HG03354 (cell line): ENCODE results near the gene CEP83.
A peak's percentile ranks its signal among the peaks of the same experiment; 100 is the strongest.
"Not testable (repeated sequence)": the region's sequence is repeated elsewhere in the genome, so short reads cannot be mapped to it uniquely, and the experiment has no call there.

Experiments
- ATAC-seq: cut with Tn5 transposase; IDR thresholded peaks from one replicate; pipeline ENCODE4 v1.9.1; 2021; ENCODE audit warnings: mild to moderate bottlenecking; ENCODE audit not compliant: unreplicated experiment, poor library complexity, severe bottlenecking

CEP83 gene

DNA sequence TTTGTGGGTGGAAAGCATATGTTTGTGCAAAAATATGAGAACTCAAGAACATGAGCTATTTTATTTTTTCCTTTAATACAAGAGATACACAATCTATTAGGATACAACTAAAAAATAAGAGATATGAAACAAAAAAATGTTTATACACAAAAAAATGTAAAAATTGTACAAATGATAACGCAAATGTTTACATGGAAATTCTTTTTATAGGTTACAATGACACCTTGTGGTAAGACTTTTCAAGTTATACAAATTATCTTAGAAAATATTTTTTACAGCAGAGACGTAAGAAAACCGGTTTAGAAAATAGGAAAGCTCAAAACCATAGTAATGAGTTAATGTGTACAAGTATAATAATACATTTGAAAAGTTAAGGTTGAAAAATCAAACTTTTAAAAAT lies 25.5 kb downstream of the CEP83 start:
- no peak for ATAC-seq

GRCh38 chr12:94433744-94434143 lies 25.9 kb downstream of the CEP83 start:
- ATAC-seq, result no peak

DNA sequence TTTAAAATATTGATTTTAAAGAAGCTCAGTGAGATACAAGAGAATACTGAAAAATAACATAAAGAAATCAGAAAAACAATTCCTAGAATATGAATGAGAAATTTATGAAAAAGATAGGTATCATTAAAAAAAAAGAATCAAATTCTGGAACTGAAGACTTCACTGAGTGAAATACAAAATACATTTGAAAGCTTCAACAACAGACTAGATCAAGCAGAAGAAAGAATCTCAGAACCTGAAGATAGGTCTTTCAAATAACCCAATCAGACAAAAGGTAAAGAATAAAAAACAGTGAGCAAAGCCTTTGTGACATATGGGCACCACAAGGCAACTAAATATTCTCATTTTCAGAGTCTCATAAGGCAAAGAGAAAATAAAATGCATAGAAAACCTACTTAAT lies 29.4 kb downstream of the CEP83 start:
- no peak for ATAC-seq

DNA sequence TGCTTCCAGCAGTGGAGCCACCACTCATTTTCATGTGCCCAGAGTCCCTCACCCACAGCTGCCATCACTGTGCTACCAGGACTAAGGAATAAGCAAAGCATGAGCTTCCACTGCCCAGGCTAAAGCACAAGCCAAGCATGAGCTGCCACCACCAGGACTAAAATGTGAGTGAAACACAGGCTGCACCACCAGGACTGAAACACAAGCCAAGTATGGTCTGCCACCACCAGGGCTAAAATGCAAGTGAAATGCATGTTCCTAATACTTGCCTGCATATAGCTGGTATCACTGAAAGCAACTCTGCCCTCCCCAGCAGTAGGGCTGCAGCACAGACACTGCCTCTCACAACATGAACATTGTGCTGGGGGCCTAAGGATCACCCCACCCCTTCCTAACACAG lies 30.0 kb downstream of the CEP83 start:
- no peak for ATAC-seq

- ATAC-seq, result no peak
These were observed 30.5 kb downstream of the CEP83 start for GRCh38 chr12:94429191-94429590.

DNA sequence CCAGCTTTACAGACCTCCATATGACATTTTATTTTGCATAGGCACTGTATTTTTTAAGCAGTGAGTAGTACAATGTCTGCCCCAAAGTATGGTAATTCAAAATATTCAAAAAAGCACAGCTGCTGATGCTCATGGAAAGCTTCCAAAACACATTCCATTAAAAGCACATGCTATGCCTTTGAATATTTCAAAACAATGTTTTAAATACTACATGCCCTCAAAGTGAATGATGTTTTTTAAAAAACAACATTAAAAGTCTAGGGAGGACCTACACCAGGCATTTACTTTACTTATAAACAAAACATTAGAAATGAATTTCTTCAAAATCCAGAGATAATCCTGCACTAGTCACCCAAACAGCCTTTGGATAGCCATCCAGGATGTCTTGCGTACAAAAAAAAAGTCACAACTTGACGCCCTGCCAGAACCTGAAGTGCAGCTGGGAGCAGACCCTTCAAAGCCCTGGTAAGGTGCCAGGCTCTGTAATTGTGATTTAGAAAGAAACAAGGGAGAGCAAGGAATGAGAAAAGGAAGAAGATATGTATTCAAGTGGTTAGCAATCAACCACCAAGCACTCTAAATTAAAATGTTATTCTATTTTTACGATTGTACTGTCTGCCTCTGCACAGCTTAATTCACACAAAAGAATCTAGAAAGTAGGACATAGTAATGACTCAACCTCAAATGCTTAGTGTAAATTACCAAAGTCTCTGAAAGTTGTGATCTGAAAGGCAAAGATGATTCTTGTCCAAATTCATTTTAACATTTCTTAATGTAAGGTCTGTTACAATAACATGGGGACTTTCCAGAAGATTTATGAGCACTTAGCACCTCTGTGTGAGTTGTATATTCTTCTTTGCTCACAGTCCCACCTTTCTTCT lies 31.9 kb downstream of the CEP83 start:
- ATAC-seq, result no peak

GRCh38 chr12:94426049-94426448 lies 33.6 kb downstream of the CEP83 start:
- ATAC-seq, result no peak

GRCh38 chr12:94424830-94425229 lies 34.8 kb downstream of the CEP83 start:
- not testable (repeated sequence) for ATAC-seq

GRCh38 chr12:94421868-94422740 lies 37.6 kb downstream of the CEP83 start:
- ATAC-seq, result no peak

DNA sequence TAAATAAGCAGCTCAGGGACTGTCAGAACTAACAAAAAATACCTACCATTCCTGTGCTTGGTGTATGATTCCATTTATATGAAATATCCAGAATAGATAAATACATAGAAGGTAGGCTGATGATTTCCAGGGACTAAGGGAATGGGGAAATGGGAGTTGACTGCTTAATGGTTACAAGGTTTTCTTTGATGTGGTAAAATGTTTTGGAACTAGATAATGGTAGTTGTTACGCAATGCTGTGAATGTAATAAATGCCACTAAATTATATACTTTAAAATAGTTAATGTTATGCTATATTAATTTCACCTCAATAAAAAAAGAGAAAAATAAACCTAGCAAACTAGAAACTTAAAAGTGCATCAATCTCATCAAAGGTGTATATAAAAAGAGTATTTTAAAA lies 41.1 kb downstream of the CEP83 start:
- no peak for ATAC-seq

DNA sequence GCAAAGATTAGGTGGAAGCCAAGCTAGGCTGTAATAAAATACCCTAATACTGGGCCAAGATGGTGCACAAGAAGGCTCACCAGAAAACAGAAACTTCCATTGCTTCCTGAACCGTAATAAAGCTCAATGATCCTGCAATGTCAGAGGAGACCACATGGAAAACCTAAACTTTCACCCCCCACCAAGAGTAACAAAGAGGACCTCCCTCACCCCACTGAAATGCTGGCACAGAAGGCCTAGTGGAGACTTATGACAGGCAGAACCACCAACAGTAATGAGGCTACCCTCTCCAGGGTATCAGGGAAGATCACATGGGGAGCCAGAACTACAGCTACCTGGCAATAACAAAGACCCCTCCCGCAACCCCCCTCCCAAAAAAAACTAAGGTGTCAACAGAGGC lies 43.1 kb downstream of the CEP83 start:
- no peak for ATAC-seq

DNA sequence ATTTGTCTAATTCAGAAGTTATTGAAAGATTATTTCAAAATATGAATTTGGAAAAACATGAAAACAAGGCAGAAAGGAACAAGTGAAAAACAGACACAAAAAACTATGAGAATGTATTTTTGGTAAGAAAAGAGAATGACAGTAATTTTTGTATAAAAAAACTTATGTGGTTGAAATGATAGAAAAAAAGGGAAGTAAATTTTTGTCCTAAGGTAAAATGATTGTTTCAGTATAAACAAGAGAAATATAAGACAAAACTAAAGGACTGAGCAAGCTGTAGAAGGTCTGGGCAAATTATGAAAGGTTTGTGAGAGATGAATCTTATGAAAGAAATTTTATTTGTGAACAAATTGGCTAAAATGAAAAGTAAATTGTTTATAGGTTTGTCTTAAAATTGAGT lies 44.6 kb downstream of the CEP83 start:
- ATAC-seq, result no peak

DNA sequence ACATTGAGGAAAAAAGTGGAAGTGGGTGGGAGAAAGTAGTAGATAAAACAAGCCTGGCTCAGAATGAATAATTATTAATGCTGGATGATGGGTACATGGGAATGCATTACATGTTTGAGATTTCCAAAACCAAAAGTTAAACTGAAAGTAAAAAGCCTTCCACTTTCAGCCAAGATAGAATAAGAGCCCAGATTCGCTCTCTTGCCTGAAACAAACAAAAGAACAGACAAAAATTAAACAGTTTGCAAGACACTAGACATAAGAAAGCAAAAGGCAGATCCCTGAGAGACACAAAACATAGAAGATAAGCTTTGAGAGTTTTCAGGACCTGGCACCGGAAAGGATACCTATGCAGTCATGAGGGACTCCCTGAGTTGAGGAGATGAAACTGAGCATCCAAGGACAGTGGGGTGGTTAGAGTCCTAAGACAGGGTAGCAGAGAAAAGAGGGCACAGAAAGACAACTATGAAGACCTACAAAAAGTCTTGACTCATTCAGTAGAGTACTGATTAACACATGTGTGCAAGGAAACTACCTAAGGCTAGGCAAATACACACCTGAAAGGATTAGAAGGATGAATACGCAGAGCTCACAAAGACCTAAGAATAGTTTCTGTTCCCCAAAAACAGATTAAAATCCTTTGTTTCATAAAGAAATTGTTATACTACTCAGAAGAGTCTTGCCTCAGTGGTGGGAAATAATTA lies 54.1 kb downstream of the CEP83 start:
- peak; percentile 94 for ATAC-seq

- ATAC-seq, result no peak
These were observed 54.8 kb downstream of the CEP83 start for GRCh38 chr12:94404854-94405253.

GRCh38 chr12:94401326-94401725 lies 58.3 kb downstream of the CEP83 start:
- no peak for ATAC-seq

DNA sequence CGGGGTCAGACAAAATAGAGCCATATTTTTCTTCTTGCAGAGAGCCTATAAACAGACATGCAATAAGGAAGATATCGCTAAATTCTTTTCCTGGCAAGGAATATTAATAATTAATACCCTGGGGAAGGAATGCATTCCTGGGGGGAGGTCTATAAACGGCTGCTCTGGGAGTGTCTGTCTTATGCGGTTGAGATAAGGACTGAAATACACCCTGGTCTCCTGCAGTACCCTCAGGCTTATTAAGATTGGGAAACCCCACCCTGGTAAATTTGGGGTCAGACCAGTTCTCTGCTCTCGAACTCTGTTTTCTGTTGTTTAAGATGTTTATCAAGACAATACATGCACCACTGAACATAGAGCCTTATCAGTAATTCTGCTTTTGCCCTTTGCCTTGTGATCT lies 61.0 kb downstream of the CEP83 start:
- ATAC-seq, result not testable (repeated sequence)

GRCh38 chr12:94397401-94397800 lies 62.3 kb downstream of the CEP83 start:
- ATAC-seq, result no peak

GRCh38 chr12:94396014-94396413 lies 63.7 kb downstream of the CEP83 start:
- ATAC-seq, result not testable (repeated sequence)

DNA sequence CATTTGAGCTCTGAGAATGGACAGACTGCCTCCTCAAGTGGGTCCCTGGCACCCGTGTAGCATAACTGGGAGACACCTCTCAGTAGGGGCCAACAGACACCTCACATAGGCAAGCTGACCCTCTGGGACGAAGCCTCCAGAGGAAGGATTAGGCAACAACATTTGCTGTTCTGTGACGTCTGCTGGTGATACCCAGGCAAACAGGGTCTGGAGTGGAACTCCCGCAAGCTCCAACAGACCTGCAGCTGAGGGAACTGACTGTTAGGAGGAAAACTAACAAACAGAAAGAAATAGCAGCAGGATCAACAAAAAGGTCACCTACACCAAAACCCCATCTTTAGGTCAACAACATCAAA lies 69.6 kb downstream of the CEP83 start:
- ATAC-seq, result no peak

DNA sequence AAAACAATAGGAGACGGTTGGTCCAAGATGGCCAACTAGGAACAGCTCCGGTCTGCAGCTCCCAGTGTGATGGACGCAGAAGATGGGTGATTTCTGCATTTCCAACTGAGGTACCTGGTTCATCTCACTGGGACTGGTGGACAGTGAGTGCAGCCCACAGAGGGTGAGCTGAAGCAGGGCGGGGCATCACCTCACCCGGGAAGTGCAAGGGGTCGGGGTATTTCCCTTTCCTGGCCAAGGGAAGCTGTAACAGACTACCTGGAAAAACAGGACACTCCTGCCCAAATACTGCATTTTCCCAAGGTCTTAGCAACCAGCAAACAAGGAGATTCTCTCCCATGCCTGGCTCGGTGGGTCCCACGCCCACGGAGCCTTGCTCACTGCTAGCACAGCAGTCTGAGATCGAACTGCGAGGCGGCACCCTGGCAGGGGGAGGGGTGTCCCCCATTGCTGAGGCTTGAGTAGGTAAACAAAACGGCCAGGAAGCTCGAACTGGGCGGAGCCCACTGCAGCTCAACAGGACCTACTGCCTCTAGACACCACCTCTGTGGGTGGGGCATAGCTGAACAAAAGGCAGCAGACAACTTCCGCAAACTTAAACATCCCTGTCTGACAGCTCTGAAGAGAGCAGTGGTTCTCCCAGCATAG lies 70.1 kb downstream of the CEP83 start:
- ATAC-seq, result not testable (repeated sequence)
